NCI-H1092 (cell line): ENCODE results near the gene GAS2.

Experiments used
- DNase-seq: peaks from one replicate; lab custom pipeline; 2025; lab: John Stamatoyannopoulos, UW

The GAS2 gene

DNA sequence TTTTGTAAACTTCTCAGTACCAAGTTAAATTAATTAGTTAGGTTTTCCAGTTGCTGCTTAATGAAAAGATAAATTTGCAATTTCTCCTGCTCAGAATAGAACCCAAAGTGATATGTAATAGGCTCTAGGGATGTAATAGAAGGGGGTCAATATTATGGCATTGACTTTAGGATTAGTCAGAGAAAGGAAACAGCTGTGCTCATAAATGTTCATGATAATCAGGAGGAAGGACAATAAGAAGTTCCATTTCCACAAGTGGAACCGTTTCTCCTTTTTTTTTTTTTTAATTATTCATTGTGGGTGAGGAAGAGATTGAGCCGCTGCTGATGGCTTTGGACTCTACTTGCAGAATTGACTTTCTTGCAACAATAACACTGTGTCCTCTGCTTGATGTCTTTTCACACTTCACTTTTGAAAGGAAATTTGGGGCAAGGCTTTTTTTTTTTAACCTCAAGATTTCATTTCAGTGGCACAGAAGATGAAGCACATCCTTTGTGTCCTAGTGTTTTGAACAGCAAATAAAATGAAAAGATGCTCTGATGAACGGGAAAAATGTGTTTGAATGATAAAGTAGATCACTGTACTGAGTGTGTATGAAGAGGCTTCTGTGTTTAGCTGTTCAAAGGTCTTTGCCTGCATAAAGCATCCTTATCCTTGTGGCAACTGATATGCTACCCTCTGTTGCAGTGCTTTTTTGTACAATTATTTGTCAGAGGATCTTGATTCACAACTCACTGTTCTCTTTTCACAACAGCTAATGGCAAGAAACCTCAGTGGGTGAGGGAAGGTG is 62.4 kb downstream of the GAS2 start:
- peak; percentile 61 for DNase-seq

DNA sequence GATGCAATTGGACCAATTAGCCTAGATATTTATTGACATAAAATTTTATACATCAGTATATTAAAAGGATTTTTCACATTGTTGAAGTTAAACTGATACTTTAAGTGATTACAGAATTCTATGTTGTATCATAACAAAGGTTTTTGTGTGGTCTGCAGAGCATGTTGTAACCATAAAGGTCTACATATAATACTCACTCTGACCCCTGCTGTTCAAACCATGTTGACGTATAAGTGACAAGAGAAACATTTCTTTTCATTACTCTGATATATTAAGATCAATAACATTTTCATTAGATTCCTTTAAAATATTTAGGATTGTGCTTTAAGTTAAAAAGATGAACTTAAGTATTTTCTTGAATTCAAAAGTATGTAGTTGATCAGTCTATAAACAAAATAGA is 63.9 kb downstream of the GAS2 start:
- DNase-seq = peak; percentile 5

- DNase-seq = no peak
Measured at GRCh38 chr11:22732588-22732987, 66.2 kb downstream of the GAS2 start.

DNA sequence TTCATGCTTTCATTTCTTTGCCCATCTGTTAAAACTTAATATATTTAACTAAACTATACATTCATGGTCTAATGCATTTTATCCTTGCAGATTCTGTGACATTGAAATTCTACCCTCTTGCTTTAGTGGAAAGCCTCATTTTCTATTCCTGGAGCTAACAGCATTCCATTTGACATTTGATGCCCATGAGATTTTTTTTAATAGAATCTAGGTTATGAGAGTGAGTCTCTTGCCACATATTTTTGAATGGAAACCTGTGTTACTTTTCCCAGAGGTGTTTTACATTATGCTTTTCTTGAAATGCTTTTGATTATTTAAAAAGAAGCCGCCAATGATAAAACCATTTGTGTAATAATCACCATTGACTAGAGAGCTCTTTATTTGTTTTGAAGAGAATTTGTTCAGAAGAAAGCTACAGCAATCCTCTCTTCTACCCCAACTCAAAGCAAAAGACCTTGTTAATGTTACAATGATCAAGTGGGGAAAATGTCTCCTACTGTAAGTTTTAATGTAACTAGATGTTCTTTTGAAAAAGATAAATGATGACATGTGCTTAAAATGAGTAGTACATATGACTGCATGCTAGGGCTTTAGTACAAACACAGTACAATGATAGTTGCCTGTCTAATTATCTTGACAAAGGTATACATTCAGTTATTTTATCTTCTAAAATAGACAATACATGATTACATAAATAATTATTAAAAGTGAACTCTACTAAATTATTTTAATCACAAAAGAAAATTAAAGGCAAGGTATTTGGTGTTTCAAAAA is 67.3 kb downstream of the GAS2 start:
- DNase-seq = no peak

DNA sequence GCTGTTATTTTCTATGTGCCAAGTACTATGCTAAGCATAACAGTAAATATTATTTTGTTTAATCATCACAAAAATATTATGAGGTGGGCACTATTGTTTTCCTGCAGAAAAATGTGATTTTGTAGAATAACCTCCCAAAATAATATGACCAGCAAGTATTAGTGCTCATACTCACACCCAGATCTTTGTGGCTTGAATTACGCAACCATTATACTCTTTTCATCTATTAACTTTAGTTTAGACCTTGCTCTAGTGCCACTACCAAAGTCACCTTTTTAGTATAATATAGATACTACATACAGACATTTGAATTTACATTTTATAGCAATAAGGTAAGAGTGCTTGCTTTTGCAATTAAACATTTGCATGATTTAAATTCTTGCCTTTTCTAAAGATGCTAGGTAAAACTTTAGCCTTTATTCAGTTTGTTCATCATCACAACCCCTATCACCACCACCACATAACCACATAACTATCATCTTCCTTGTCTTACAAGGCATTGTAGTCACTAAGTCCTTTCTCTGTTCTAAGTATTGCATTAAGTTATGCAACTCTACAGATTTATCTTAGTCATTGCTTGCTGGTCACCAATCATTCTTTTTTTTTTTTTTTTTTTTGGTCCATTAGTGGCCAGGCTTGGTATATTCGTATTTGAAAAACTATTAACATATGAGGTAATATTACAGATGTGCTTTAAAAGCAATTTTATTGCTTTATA is 68.4 kb downstream of the GAS2 start:
- no peak for DNase-seq

DNA sequence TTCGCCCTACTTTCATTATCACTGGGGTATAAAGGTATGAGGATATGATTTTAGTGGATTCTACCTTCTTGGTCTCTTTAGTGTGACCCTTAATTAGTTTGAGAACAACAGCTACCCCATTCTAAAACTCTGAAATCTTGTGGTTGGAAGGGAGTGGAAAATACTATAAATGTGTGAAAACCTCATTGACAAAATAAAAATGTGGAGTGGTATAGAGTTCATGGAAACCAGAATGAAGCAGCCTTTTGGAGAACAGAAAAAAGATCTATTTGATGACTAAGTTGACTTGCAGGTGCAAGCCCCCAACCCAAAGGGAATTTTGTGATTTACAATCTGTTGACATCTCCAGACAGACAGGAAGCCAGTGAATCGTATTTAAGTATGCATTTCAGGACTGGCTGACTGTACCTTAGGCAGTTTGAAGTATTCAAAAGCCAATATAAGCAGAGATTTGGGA is 75.8 kb downstream of the GAS2 start:
- no peak for DNase-seq

- no peak for DNase-seq
Measured at GRCh38 chr11:22749536-22749935, 83.1 kb downstream of the GAS2 start.

DNA sequence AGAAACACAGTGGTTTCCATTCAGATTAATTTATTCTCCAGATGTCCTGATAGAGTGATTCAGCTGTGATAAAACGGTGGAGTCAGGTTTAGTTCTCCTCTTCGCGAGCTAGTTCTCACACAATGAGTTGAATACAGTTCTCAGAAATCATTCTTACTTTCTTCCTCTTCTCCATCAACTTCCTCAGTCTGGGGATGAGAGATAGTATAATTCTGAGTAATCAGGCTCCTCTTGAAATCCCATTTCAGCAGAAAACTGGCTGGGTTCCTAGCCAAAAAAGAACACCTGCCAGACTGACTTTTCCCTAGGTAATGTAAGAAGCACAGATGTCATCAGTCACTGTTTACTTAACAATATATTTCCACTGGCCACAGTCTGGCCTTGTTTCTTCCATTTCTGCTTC is 86.5 kb downstream of the GAS2 start:
- DNase-seq = peak; percentile 64

- no peak for DNase-seq
Measured at GRCh38 chr11:22753416-22753815, 87.0 kb downstream of the GAS2 start.

DNA sequence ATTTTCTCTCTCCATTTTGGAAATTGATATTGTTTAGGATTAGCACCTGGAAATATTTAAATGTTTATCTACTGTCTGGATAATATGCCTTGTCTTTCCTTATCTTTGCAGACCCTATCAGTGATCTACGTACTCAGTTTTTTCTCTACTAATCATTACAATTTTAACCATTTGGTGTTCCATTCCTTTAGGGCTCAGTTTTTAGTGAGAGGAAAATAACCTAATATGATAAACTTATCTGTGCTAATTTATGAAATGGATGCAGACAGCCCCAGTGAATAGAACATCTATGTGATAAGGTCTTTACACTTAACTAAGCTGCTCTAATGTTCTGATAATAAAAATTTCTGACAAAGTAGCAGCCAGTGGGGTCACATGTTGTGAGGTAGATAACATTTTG is 94.7 kb downstream of the GAS2 start:
- DNase-seq = no peak

DNA sequence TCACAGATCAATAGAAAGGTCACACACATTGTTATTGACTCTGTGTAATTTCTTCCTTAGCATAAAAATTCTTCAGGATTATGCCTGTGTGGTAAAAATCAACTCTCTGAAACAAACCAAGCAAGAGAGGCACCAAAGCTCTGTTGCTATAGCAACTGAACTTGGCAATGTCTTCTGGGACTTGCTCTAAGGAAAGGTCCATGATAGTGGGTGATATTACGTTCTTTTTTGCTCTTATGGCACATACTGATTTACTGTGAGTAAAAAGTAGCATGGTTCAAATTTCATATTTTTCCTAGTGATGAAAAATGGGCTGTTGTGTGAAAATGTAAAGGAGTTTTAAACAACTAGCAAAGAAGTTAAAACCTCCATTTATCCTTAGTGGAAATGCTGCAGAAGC is 96.8 kb downstream of the GAS2 start:
- no peak for DNase-seq

- no peak for DNase-seq
Measured at GRCh38 chr11:22764735-22765134, 98.3 kb downstream of the GAS2 start.

GRCh38 chr11:22768281-22768680 is 101.9 kb downstream of the GAS2 start:
- no peak for DNase-seq

DNA sequence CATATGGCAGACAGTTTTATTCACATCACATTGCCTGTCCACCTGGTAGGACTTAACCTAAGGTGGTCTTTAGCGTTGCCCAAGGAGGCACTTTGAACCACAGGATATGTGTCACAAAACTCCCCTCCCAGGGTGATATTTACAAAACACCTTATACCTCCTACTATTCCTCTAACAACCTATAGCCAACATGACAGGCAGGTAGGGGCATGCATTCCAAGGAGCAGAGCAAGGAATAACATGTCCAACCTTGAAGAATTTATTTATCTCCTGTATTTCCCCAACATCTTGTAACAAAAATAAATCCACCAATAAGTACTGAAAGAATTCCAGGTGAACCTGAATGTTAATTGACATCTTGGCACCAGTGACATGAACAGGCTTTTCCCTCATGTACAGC is 102.7 kb downstream of the GAS2 start:
- no peak for DNase-seq

GRCh38 chr11:22774716-22775115 is 108.3 kb downstream of the GAS2 start:
- no peak for DNase-seq

GRCh38 chr11:22775248-22775647 is 108.8 kb downstream of the GAS2 start:
- DNase-seq = no peak

GRCh38 chr11:22778642-22779041 is 112.2 kb downstream of the GAS2 start:
- no peak for DNase-seq

GRCh38 chr11:22779850-22780249 is 113.4 kb downstream of the GAS2 start:
- DNase-seq = no peak

DNA sequence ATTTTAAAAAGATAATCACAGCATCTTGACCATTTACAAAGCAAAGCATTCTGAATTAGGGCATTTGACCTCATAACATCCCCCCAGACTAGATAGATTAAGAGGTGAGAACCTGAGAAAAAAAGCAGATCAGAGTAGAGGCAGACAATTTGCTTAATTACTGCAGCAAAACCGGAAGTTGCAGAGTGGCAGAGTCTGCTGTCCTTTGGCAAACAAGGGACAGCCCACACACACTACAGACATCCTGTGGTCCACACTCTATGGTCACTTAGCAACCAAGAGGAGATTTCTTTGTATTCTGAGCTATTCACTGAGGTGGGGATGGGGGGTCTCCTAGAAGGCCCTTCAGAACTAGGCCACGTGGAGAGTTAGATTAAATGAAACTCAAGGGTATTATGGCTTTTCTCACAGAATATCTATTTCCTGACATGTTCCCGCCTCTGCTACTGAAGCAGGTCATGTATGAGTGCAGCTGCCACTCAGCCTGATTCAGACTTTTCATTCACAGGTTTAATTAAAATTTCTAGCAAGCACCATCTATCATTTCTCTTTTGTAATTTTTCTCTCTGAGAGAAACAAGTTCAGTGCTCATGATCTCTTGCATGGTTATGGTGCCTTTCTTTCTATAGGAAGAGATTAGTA is 114.7 kb downstream of the GAS2 start:
- peak; percentile 52 for DNase-seq

GRCh38 chr11:22785251-22785650 is 118.8 kb downstream of the GAS2 start:
- no peak for DNase-seq

DNA sequence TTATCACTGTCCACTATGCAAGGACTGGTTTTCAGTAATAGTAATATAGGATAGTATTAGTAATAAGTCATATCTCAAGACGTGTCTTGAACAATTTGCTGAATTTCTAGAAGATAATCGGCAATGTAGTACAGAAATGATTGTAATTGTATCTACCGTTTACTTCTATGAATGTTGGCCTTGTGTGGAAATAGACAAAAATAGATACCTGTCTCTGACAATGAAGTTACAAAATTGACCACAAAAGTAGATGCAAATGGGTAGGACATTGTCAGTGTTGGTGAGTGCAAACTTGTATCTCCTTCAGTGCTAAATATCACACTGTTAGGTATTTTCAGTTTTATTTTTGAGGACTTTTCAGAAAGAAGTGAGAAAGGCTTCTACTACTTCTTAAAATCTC is 120.1 kb downstream of the GAS2 start:
- no peak for DNase-seq

- no peak for DNase-seq
Measured at GRCh38 chr11:22787055-22787454, 120.6 kb downstream of the GAS2 start.
